CD14-positive monocyte (primary cell): ENCODE data around the gene PALS2. TPM values are rescaled to one million over a fixed set of nuclear protein-coding genes. Genes with fewer than 3 reads are reported as not detected.

Experiments
- DNase-seq, 3 donors: peaks; one replicate each; pipeline ENCODE4 v3.0.0-alpha.2; 2011 to 2022
- H2AFZ ChIP-seq: 2 replicates; pipeline ENCODE4 v1.6.0; 2012; ENCODE audit warnings: mild to moderate bottlenecking, low read depth, low read length, inconsistent platforms; ENCODE audit not compliant: insufficient read depth, poor library complexity, severe bottlenecking
- H3K27ac ChIP-seq, 2 donors: 1 replicate in 1 of 2; 2 replicates in 1 of 2; pipeline ENCODE4 v1.5.1; 2012 to 2013; ENCODE audit warnings: low read length in 2 of 2, control low read depth in 1 of 2, inconsistent platforms in 1 of 2, low read depth in 1 of 2, mild to moderate bottlenecking in 1 of 2
- H3K27me3 ChIP-seq, 2 donors: one replicate each; pipeline versions ENCODE4 v1.6.0 to v1.6.1; 2011 to 2013; ENCODE audit warnings: low read length in 2 of 2; ENCODE audit not compliant: control insufficient read depth in 2 of 2, insufficient read depth in 2 of 2
- H3K36me3 ChIP-seq, 2 donors: replicated peaks in 1 of 2; 1 replicate in 1 of 2; 2 replicates in 1 of 2; pipeline versions ENCODE4 v1.5.1 to v1.6.1; 2012 to 2013; ENCODE audit warnings: low read length in 2 of 2, control low read depth in 1 of 2, inconsistent platforms in 1 of 2, mild to moderate bottlenecking in 1 of 2; ENCODE audit not compliant: insufficient read depth in 2 of 2, control insufficient read depth in 1 of 2
- H3K4me1 ChIP-seq, 2 donors: 1 replicate in 1 of 2; 2 replicates in 1 of 2; pipeline versions ENCODE4 v1.5.1 to v1.6.1; 2012 to 2013; ENCODE audit warnings: low read length in 2 of 2, control low read depth in 1 of 2, inconsistent platforms in 1 of 2, mild to moderate bottlenecking in 1 of 2, moderate library complexity in 1 of 2; ENCODE audit not compliant: insufficient read depth in 2 of 2, control insufficient read depth in 1 of 2
- H3K4me2 ChIP-seq: replicated peaks from 2 replicates; pipeline ENCODE3; 2012; ENCODE audit warnings: low read length, moderate library complexity, mild to moderate bottlenecking; ENCODE audit not compliant: poor library complexity, severe bottlenecking; ENCODE audit errors: extremely low read depth
- H3K4me3 ChIP-seq, 3 experiments: fragments of 200-600 bp in 1 of 3; sonication (generic) in 1 of 3; replicated peaks in 1 of 3; 1 replicate in 2 of 3; 2 replicates in 1 of 3; pipeline ENCODE4 v1.5.1; 2011 to 2013; ENCODE audit warnings: low read length in 3 of 3, mild to moderate bottlenecking in 3 of 3, control low read depth in 2 of 3, low read depth in 2 of 3, inconsistent platforms in 1 of 3, moderate library complexity in 1 of 3
- H3K79me2 ChIP-seq: 2 replicates; pipeline ENCODE4 v1.6.0; 2012; ENCODE audit warnings: mild to moderate bottlenecking, control low read depth, inconsistent platforms, low read length, moderate library complexity; ENCODE audit not compliant: insufficient read depth
- H3K9ac ChIP-seq: 2 replicates; pipeline ENCODE4 v1.6.0; 2017; ENCODE audit warnings: low read length, mild to moderate bottlenecking; ENCODE audit not compliant: insufficient read depth, poor library complexity, severe bottlenecking
- H3K9me3 ChIP-seq, 2 donors: replicated peaks in 1 of 2; 1 replicate in 1 of 2; 2 replicates in 1 of 2; pipeline versions ENCODE4 v1.5.1 to v1.6.1; 2012 to 2013; ENCODE audit warnings: low read length in 2 of 2, control low read depth in 1 of 2; ENCODE audit not compliant: control insufficient read depth in 1 of 2, insufficient read depth in 1 of 2
- H4K20me1 ChIP-seq: 2 replicates; pipeline ENCODE4 v1.6.0; 2012; ENCODE audit warnings: mild to moderate bottlenecking, low read length, control low read depth, moderate library complexity; ENCODE audit not compliant: insufficient read depth
- H3K27ac Mint-ChIP-seq, 7 donors: one replicate each; pipeline ENCODE4 v1.8.0; 2020; ENCODE audit warnings: mild to moderate bottlenecking in 7 of 7, mixed read lengths in 7 of 7, moderate library complexity in 6 of 7, inconsistent platforms in 2 of 7
- H3K27me3 Mint-ChIP-seq, 3 donors: one replicate each; pipeline ENCODE4 v1.8.0; 2021 to 2022; ENCODE audit warnings: low read depth in 3 of 3, mild to moderate bottlenecking in 3 of 3, mixed read lengths in 3 of 3, moderate library complexity in 3 of 3, inconsistent platforms in 1 of 3
- H3K36me3 Mint-ChIP-seq, 2 donors: one replicate each; pipeline ENCODE4 v1.8.0; 2020; ENCODE audit warnings: mixed read lengths in 2 of 2, inconsistent platforms in 1 of 2, mild to moderate bottlenecking in 1 of 2
- H3K4me1 Mint-ChIP-seq: one replicate; pipeline ENCODE4 v1.8.0; 2020; ENCODE audit warnings: mild to moderate bottlenecking, mixed read lengths
- H3K4me3 Mint-ChIP-seq, 2 donors: one replicate each; pipeline ENCODE4 v1.8.0; 2020; ENCODE audit warnings: mild to moderate bottlenecking in 2 of 2, mixed read lengths in 2 of 2, moderate library complexity in 1 of 2
- H3K9me3 Mint-ChIP-seq, 7 donors: one replicate each; pipeline ENCODE4 v1.8.0; 2020 to 2022; ENCODE audit warnings: mixed read lengths in 7 of 7, mild to moderate bottlenecking in 6 of 7, moderate library complexity in 6 of 7, inconsistent platforms in 2 of 7
- WGBS: methylation state at CpG from one replicate; pipeline ENCODE4 v1.1.5; 2013; ENCODE audit warnings: missing lambda C conversion rate; ENCODE audit not compliant: insufficient coverage; 5-methylcytosine and 5-hydroxymethylcytosine counted together
- intact Hi-C, 2 donors: fragments of 100-400 bp; cut with micrococcal nuclease; formaldehyde crosslinking; loops; one replicate each; pipeline versions ENCODE4 v1.15.0 to v1.15.1; 2023
- polyA plus RNA-seq, 3 donors: library from polyadenylated mRNA; depleted of rRNA in 1 of 3; unstranded in 2 of 3; stranded (reverse) in 1 of 3; fragments of 300-500 nt in 2 of 3; fragments of >200 nt in 1 of 3; fragmentation: Illumina TruSeq in 2 of 3; gene quantifications; 1 replicate in 2 of 3; 2 replicates in 1 of 3; pipeline ENCODE4 v1.2.3, GENCODE V29; 2012 to 2021
- TF ChIP-seq, protein P1 (sequence below): fragments of 200-600 bp; IDR thresholded peaks from one replicate; pipeline ENCODE4 v1.8.0; 2022; ENCODE audit warnings: antibody characterized with exemption, mild to moderate bottlenecking

Gene PALS2
- polyA plus RNA-seq, 3 donors, result 0.08 to 3.0 (median 2.8) TPM

DNA sequence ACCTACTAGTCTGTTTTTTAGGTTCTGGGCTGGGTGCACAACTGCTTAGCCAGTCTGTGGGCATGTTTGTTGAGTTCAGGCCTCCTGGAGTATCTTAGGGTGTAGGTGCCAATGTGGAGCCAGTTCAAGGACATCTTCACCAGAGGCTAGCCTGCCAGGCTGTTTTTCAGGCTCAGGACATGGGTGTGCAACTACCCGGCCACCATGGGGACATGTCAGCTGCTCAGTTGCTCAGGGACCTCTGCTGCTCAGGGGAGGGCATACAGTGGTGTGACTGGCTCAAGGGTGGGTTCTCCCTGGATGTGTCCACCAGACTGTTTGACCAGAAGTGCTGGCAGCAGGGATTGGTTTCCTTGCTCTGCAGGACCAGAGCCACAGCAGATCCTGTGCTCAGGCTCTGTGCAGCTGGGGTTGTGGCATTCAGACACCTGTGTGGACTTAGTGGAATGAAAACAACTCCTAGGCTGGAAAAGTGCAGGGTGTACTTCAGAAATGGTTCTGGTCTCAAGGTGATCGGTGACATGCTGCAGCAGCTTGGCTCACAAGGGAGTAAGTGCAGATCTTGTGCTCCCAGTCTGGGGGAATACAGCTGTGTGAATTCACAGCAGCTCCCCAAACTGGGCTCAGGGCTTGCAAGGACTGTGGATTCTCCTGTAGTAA lies 44.8 kb downstream of the PALS2 start:
- no peaks in the 10 kb centered on the region for H3K27me3 Mint-ChIP-seq
- Histone ChIP-seq H3K27me3 (no peaks in the 10 kb centered on the region), H3K36me3 (no peaks in the 10 kb centered on the region), H3K4me2 (no peak overlapping the region), H3K4me1 (no peaks in the 10 kb centered on the region), H3K27ac (no peak overlapping the region), H3K79me2 (peaks cover 4% of the 10 kb centered on the region), H3K9me3 (peaks cover 11 to 13% of the 10 kb centered on the region in 2 donors), H3K9ac (no peak overlapping the region), H2AFZ (no peak overlapping the region), H4K20me1 (no peaks in the 10 kb centered on the region), H3K4me3 (no peak overlapping the region)
- H3K36me3 Mint-ChIP-seq, result no peaks in the 10 kb centered on the region
- WGBS, result 97% methylated on average over 2 of the region's 2 CpGs
- peaks cover 7 to 27% (median 13%) of the 10 kb centered on the region in 7 donors for H3K9me3 Mint-ChIP-seq
- DNase-seq, result no peak
- no peak overlapping the region for H3K4me3 Mint-ChIP-seq
- no peaks in the 10 kb centered on the region for H3K4me1 Mint-ChIP-seq
- TF ChIP-seq, protein P1, sequence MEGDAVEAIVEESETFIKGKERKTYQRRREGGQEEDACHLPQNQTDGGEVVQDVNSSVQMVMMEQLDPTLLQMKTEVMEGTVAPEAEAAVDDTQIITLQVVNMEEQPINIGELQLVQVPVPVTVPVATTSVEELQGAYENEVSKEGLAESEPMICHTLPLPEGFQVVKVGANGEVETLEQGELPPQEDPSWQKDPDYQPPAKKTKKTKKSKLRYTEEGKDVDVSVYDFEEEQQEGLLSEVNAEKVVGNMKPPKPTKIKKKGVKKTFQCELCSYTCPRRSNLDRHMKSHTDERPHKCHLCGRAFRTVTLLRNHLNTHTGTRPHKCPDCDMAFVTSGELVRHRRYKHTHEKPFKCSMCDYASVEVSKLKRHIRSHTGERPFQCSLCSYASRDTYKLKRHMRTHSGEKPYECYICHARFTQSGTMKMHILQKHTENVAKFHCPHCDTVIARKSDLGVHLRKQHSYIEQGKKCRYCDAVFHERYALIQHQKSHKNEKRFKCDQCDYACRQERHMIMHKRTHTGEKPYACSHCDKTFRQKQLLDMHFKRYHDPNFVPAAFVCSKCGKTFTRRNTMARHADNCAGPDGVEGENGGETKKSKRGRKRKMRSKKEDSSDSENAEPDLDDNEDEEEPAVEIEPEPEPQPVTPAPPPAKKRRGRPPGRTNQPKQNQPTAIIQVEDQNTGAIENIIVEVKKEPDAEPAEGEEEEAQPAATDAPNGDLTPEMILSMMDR, result no peak
- intact Hi-C loops, result no loop called here
- no peak overlapping the region for H3K27ac Mint-ChIP-seq

DNA sequence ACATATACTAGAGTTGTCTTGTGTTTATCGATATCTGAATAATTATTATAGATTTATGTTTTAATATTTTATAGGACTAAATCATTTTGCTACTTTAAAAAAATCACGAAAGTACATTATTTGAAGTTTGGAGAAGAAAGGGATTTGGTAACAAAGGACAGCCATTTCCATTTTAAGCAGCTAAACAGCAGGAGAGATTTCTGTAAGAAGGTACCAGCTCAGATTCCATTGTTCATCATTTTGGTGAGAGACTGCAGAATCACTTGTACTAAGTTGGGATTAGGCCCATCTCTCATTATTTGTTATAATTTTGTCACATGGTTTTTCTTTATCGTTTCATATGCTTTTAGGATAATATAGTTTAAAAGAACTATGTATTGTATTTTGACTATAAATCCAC lies 46.7 kb downstream of the PALS2 start:
- Histone ChIP-seq H3K9me3 (peaks cover 11 to 13% of the 10 kb centered on the region in 2 donors), H3K36me3 (no peaks in the 10 kb centered on the region), H3K79me2 (no peaks in the 10 kb centered on the region), H3K27ac (no peak overlapping the region), H3K4me3 (no peak overlapping the region), H3K27me3 (no peaks in the 10 kb centered on the region), H3K4me1 (no peaks in the 10 kb centered on the region), H2AFZ (no peak overlapping the region), H3K4me2 (no peak overlapping the region), H3K9ac (no peak overlapping the region), H4K20me1 (no peaks in the 10 kb centered on the region)
- Mint-ChIP-seq H3K36me3 (no peaks in the 10 kb centered on the region), H3K4me1 (no peaks in the 10 kb centered on the region), H3K27ac (no peak overlapping the region), H3K4me3 (no peak overlapping the region), H3K9me3 (peaks cover 7 to 27% (median 13%) of the 10 kb centered on the region in 7 donors), H3K27me3 (no peaks in the 10 kb centered on the region)
- no CpG with 5 or more reads among the region's 3 CpGs for WGBS
- intact Hi-C loops, result no loop called here
- TF ChIP-seq, protein P1, result no peak
- DNase-seq, result no peak
